ENCODE measurements around the gene SGMS1. TPM values are rescaled to one million over a fixed set of nuclear protein-coding genes. Genes with fewer than 3 reads are reported as not detected.
"Not testable (repeated sequence)": the region's sequence is repeated elsewhere in the genome, so short reads cannot be mapped to it uniquely, and the experiment has no call there.

The SGMS1 gene
- total RNA-seq, 2 experiments from 2014 or later = 9.8 to 11.3 TPM

- DNase-seq = no peak
- H3K9me3 Mint-ChIP-seq = no peaks in the 10 kb centered on the region
- no peak overlapping the region for H3K4me3 Mint-ChIP-seq
- no peaks in the 10 kb centered on the region for H3K4me1 Mint-ChIP-seq
- no peak overlapping the region for H3K27ac Mint-ChIP-seq
- peaks cover 65% of the 10 kb centered on the region for H3K27me3 Mint-ChIP-seq
- H3K36me3 Mint-ChIP-seq = no peaks in the 10 kb centered on the region
Observed at GRCh38 chr10:50280049-50280841, 343.5 kb downstream of the SGMS1 start.

DNA sequence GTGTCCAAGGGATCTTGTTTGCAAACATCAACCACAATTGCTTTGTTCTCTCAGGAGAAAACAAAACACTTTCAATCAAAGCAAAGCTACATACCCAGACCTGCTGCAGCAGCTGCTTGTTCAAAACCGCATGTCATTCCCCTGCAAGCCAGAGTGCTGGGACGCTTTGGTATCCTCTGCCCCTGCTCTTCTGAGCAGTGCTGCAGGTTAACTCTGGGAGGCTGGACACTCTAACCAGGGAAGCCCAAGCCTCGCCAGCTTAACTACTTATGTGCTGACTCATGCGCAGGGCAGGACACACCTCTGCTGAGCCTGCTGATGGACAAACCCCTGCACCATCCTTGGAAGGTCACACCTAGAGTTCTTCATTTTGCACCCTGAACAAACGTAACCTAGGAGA, 344.3 kb downstream of the SGMS1 start:
- Mint-ChIP-seq H3K4me1 (no peaks in the 10 kb centered on the region), H3K9me3 (no peaks in the 10 kb centered on the region), H3K36me3 (no peaks in the 10 kb centered on the region), H3K27me3 (peaks cover 64% of the 10 kb centered on the region), H3K27ac (no peak overlapping the region), H3K4me3 (no peak overlapping the region)
- DNase-seq = no peak

- no peaks in the 10 kb centered on the region for H3K9me3 Mint-ChIP-seq
- H3K27me3 Mint-ChIP-seq = peaks cover 36% of the 10 kb centered on the region
- no peaks in the 10 kb centered on the region for H3K4me1 Mint-ChIP-seq
- no peak overlapping the region for H3K27ac Mint-ChIP-seq
- peak; percentile 29 for DNase-seq
- no peak overlapping the region for H3K4me3 Mint-ChIP-seq
- no peaks in the 10 kb centered on the region for H3K36me3 Mint-ChIP-seq
Observed at GRCh38 chr10:50275650-50276235, 348.0 kb downstream of the SGMS1 start.

GRCh38 chr10:50272531-50272930, 351.2 kb downstream of the SGMS1 start:
- Mint-ChIP-seq H3K9me3 (no peaks in the 10 kb centered on the region), H3K27me3 (peaks cover 17% of the 10 kb centered on the region), H3K4me1 (no peaks in the 10 kb centered on the region), H3K36me3 (no peaks in the 10 kb centered on the region), H3K27ac (no peak overlapping the region), H3K4me3 (no peak overlapping the region)
- no peak for DNase-seq

DNA sequence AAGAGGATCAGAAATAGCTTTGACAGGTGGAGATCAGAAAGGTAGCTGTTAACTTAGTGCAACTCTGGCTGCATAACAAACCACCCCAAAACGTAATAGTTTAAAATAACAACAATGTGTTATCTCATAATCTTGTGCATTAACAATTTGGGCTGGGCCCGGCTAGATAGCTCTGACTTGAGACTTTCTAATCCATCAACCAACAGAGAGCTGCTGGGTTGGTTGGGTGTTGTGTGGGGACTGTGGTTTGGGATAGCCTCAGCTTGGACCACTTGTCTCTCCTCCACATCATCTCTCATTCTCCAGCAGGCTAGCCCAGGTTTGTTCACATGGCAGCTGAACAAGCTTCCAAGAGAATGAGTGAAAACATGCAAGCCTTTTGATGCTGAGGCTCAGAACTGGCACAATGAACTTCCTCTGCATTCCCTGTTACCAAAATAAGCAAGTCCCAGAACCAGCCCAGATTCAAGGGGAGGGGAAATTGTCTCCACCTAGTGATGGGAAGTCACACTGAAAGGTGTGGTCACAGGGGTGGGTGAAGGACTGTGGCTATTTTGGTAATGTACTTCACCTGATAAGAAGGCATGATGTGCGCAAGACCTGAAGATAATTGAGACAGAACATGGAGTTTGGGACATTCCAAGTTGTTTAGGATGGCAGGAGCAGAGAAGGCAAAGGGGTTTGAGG, 352.0 kb downstream of the SGMS1 start:
- no peaks in the 10 kb centered on the region for H3K4me1 Mint-ChIP-seq
- H3K9me3 Mint-ChIP-seq = no peaks in the 10 kb centered on the region
- no peak overlapping the region for H3K27ac Mint-ChIP-seq
- no peak overlapping the region for H3K4me3 Mint-ChIP-seq
- H3K27me3 Mint-ChIP-seq = peaks cover 17% of the 10 kb centered on the region
- no peaks in the 10 kb centered on the region for H3K36me3 Mint-ChIP-seq
- no peak for DNase-seq

DNA sequence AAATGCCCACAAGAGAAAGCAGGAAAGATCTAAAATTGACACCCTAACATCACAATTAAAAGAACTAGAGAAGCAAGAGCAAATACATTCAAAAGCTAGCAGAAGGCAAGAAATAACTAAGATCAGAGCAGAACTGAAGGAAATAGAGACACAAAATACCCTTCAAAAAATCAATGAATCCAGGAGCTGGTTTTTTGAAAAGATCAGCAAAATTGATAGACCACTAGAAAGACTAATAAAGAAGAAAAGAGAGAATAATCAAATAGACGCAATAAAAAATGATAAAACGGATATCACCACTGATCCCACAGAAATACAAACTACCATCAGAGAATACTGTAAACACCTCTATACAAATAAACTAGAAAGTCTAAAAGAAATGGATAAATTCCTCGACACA, 355.9 kb downstream of the SGMS1 start:
- peaks cover 37% of the 10 kb centered on the region for H3K27me3 Mint-ChIP-seq
- not testable (repeated sequence) for H3K4me3 Mint-ChIP-seq, H3K4me1 Mint-ChIP-seq, H3K9me3 Mint-ChIP-seq, DNase-seq, H3K27ac Mint-ChIP-seq, H3K36me3 Mint-ChIP-seq

GRCh38 chr10:50262625-50263024, 361.1 kb downstream of the SGMS1 start:
- peaks cover 64% of the 10 kb centered on the region for H3K27me3 Mint-ChIP-seq

GRCh38 chr10:50260791-50261281, 362.9 kb downstream of the SGMS1 start:
- peaks cover 63% of the 10 kb centered on the region for H3K27me3 Mint-ChIP-seq
- no peaks in the 10 kb centered on the region for H3K9me3 Mint-ChIP-seq
- H3K4me1 Mint-ChIP-seq = peaks cover 13% of the 10 kb centered on the region
- H3K36me3 Mint-ChIP-seq = no peaks in the 10 kb centered on the region
- H3K4me3 Mint-ChIP-seq = no peak overlapping the region
- peak; percentile 42 for DNase-seq
- H3K27ac Mint-ChIP-seq = no peak overlapping the region

More at GRCh38 chr10:50262625-50263024, 361.1 kb downstream of the SGMS1 start:
- not testable (repeated sequence) for DNase-seq, H3K36me3 Mint-ChIP-seq, H3K4me3 Mint-ChIP-seq, H3K9me3 Mint-ChIP-seq, H3K27ac Mint-ChIP-seq
- H3K4me1 Mint-ChIP-seq = peaks cover 13% of the 10 kb centered on the region

Other genes starting within 250 kb of the SGMS1 start
- 1 to 10 TPM; 7.7 to 8.9 TPM for gene ASAH2B, start 116.0 kb upstream of the SGMS1 start, total RNA-seq